IPS DF 4.7 (cell line): Measurements from ENCODE around the gene KY.

Experiments
- DNase-seq: peaks from one replicate; pipeline ENCODE4 v3.0.0-alpha.2; 2013; ENCODE audit warnings: low spot score; ENCODE audit errors: extremely low read depth

KY gene

GRCh38 chr3:134650431-134651346, at the start of gene KY:
Gene KY, minus strand, starts transcription at chr3:134651022. Its CDS starts 62 bp downstream, at chr3:134650960.
- no peak for DNase-seq

- DNase-seq: no peak
Measured at GRCh38 chr3:134699721-134700120, 48.9 kb upstream of the KY start.

GRCh38 chr3:134699141-134699711, 48.4 kb upstream of the KY start:
- DNase-seq: no peak

- no peak for DNase-seq
Measured at GRCh38 chr3:134697830-134698689, 47.2 kb upstream of the KY start.

GRCh38 chr3:134696155-134696554, 45.3 kb upstream of the KY start:
- DNase-seq: no peak

GRCh38 chr3:134694946-134695543, 44.2 kb upstream of the KY start:
- DNase-seq: no peak

GRCh38 chr3:134694466-134694865, 43.6 kb upstream of the KY start:
- no peak for DNase-seq

- no peak for DNase-seq
Measured at GRCh38 chr3:134693804-134694203, 43.0 kb upstream of the KY start.

- DNase-seq: no peak
Measured at GRCh38 chr3:134693226-134693625, 42.4 kb upstream of the KY start.

- no peak for DNase-seq
Measured at GRCh38 chr3:134690226-134690625, 39.4 kb upstream of the KY start.

- DNase-seq: no peak
Measured at GRCh38 chr3:134687642-134688041, 36.8 kb upstream of the KY start.

- DNase-seq: no peak
Measured at GRCh38 chr3:134685929-134686802, 35.3 kb upstream of the KY start.

GRCh38 chr3:134682196-134682880, 31.5 kb upstream of the KY start:
- no peak for DNase-seq

GRCh38 chr3:134681522-134681900, 30.7 kb upstream of the KY start:
- no peak for DNase-seq

- no peak for DNase-seq
Measured at GRCh38 chr3:134680796-134681521, 30.1 kb upstream of the KY start.

- no peak for DNase-seq
Measured at GRCh38 chr3:134677987-134678308, 27.1 kb upstream of the KY start.

GRCh38 chr3:134677196-134677986, 26.6 kb upstream of the KY start:
- peak; percentile 25 for DNase-seq

GRCh38 chr3:134675726-134676256, 25.0 kb upstream of the KY start:
- no peak for DNase-seq
